HepG2 (cell line): ENCODE data around the gene SPATA7. TPM values are rescaled to one million over a fixed set of nuclear protein-coding genes. Genes with fewer than 3 reads are reported as not detected.
A peak's percentile ranks its signal among the peaks of the same experiment; 100 is the strongest.

ENCODE experiments used
- ATAC-seq: fragments of 200-7000 bp; cut with Tn5 transposase; 3 replicates; pipeline ENCODE4 v1.9.1; 2020; ENCODE audit warnings: mild to moderate bottlenecking, moderate library complexity
- Bru-seq: library from RNA; stranded (reverse); fragments of 400-500 nt; gene quantifications from one replicate; lab custom pipeline; 2021; lab: Mats Ljungman, UMichigan
- BruChase-seq, 2 experiments: library from RNA; stranded (reverse); fragments of 400-500 nt; gene quantifications; one replicate each; lab custom pipeline; 2021; lab: Mats Ljungman, UMichigan
- BruUV-seq: library from RNA; stranded (reverse); fragments of 400-500 nt; replicated peaks from 2 replicates; lab custom pipeline; 2021; lab: Mats Ljungman, UMichigan
- CTCF ChIA-PET: fragments of 300-600 bp; formaldehyde crosslinking; extraction: SDS; loops from one replicate; lab custom pipeline; 2021; ENCODE audit warnings: low total read pairs, inconsistent platforms, low intra/inter-chr PET ratio; lab: Yijun Ruan, JAX
- POLR2A ChIA-PET: fragments of 350-600 bp; sonication (Branson Sonifier 250); formaldehyde crosslinking; loops from one replicate; lab custom pipeline; 2020; ENCODE audit warnings: antibody characterized with exemption, inconsistent platforms; lab: Yijun Ruan, JAX
- DNase-seq: peaks from one replicate; pipeline ENCODE4 v3.0.0-alpha.2; 2015; ENCODE audit warnings: low spot score
- FAIRE-seq: peaks from 3 replicates; lab custom pipeline; 2011; peaks lifted over from hg19 to GRCh38; lab: Jason Lieb, UNC
- H2AFZ ChIP-seq: one replicate; pipeline ENCODE4 v1.6.1; 2011; ENCODE audit warnings: low read length, inconsistent platforms
- H3K27ac ChIP-seq: fragments of 300-600 bp; 3 replicates; pipeline ENCODE4 v1.8.0; 2011; ENCODE audit warnings: mixed run types, mild to moderate bottlenecking, mixed read lengths, low read length, inconsistent platforms; ENCODE audit not compliant: insufficient read depth; ENCODE audit errors: extremely low read length
- H3K27me3 ChIP-seq, 2 experiments: fragments of 200-600 bp in 1 of 2; 2 replicates in 1 of 2; 3 replicates in 1 of 2; pipeline versions ENCODE4 v1.6.0 to v1.8.0; 2011; ENCODE audit warnings: low read length in 2 of 2, mild to moderate bottlenecking in 2 of 2, moderate library complexity in 2 of 2, inconsistent platforms in 1 of 2; ENCODE audit not compliant: insufficient read depth in 2 of 2, control insufficient read depth in 1 of 2
- H3K36me3 ChIP-seq, 2 experiments: fragments of 200-600 bp in 1 of 2; replicated peaks in 1 of 2; 2 replicates in 1 of 2; 3 replicates in 1 of 2; pipeline versions ENCODE4 v1.5.1 to v1.8.0; 2011; ENCODE audit warnings: low read length in 2 of 2, inconsistent platforms in 1 of 2; ENCODE audit not compliant: insufficient read depth in 2 of 2, control insufficient read depth in 1 of 2
- H3K4me1 ChIP-seq: 2 replicates; pipeline ENCODE4 v1.5.1; 2012; ENCODE audit warnings: low read length, inconsistent platforms; ENCODE audit not compliant: insufficient read depth
- H3K4me2 ChIP-seq: 2 replicates; pipeline ENCODE4 v1.6.0; 2011; ENCODE audit warnings: low read depth, low read length, inconsistent platforms
- H3K4me3 ChIP-seq, 3 experiments: fragments of 200-600 bp in 1 of 3; sonication (generic), shearing (Covaris generic) in 1 of 3; replicated peaks in 1 of 3; 2 replicates each; pipeline ENCODE4 v1.5.1; 2011 to 2016; ENCODE audit warnings: low read length in 3 of 3, inconsistent platforms in 2 of 3, low read depth in 2 of 3, mild to moderate bottlenecking in 2 of 3, control low read depth in 1 of 3, mixed read lengths in 1 of 3; ENCODE audit not compliant: insufficient read depth in 1 of 3
- H3K79me2 ChIP-seq: one replicate; pipeline ENCODE4 v1.6.1; 2011; ENCODE audit warnings: low read length, inconsistent platforms; ENCODE audit not compliant: insufficient read depth
- H3K9ac ChIP-seq: 2 replicates; pipeline ENCODE4 v1.6.0; 2011; ENCODE audit warnings: mild to moderate bottlenecking, low read depth, low read length, inconsistent platforms; ENCODE audit not compliant: insufficient read depth
- H3K9me3 ChIP-seq: 2 replicates; pipeline ENCODE4 v1.5.1; 2012; ENCODE audit warnings: mild to moderate bottlenecking, low read length
- H4K20me1 ChIP-seq: 2 replicates; pipeline ENCODE4 v1.6.0; 2011; ENCODE audit warnings: inconsistent platforms, mild to moderate bottlenecking, low read length, moderate library complexity; ENCODE audit not compliant: insufficient read depth
- GATA4 ChIP-seq: sonication (generic); IDR thresholded peaks from 2 replicates; pipeline ENCODE4 v1.6.1; 2016; ENCODE audit warnings: antibody characterized with exemption, low read depth, borderline replicate concordance
- HIVEP1 ChIP-seq: sonication (generic); formaldehyde crosslinking; IDR thresholded peaks from 2 replicates; pipeline ENCODE4 v1.4.0; 2020; ENCODE audit warnings: mild to moderate bottlenecking, missing genetic modification reagents
- HNRNPH1 ChIP-seq: fragments of 200-400 bp; formaldehyde crosslinking; optimal IDR thresholded peaks from 2 replicates; pipeline ENCODE3; 2017; ENCODE audit warnings: mild to moderate bottlenecking, low read depth, low read length
- ISL2 ChIP-seq: sonication (generic); formaldehyde crosslinking; IDR thresholded peaks from 2 replicates; pipeline ENCODE4 v1.5.0; 2020; ENCODE audit warnings: missing genetic modification reagents
- PITX1 ChIP-seq: sonication (generic); formaldehyde crosslinking; IDR thresholded peaks from 2 replicates; pipeline ENCODE4 v1.5.1; 2020; ENCODE audit warnings: mild to moderate bottlenecking, missing genetic modification reagents
- RBM39 ChIP-seq: fragments of 200-400 bp; formaldehyde crosslinking; IDR thresholded peaks from one replicate; pipeline ENCODE4 v1.6.1; 2018; ENCODE audit warnings: antibody characterized with exemption, mild to moderate bottlenecking, low read depth, low read length; ENCODE audit not compliant: poor library complexity, severe bottlenecking
- REL ChIP-seq: sonication (generic); formaldehyde crosslinking; conservative IDR thresholded peaks from 2 replicates; pipeline ENCODE4 v1.8.0; 2022; ENCODE audit warnings: mild to moderate bottlenecking, missing genetic modification reagents, moderate library complexity
- REXO4 ChIP-seq: sonication (generic); formaldehyde crosslinking; IDR thresholded peaks from 2 replicates; pipeline ENCODE4 v1.8.0; 2022; ENCODE audit warnings: missing genetic modification reagents, mild to moderate bottlenecking, borderline replicate concordance
- ZNF251 ChIP-seq: sonication (generic); formaldehyde crosslinking; IDR thresholded peaks from 2 replicates; pipeline ENCODE4 v1.9.0; 2021; ENCODE audit warnings: mild to moderate bottlenecking, missing genetic modification reagents
- WGBS: methylation state at CpG from one replicate; pipeline ENCODE4 v1.1.6; 2017; ENCODE audit warnings: low lambda C conversion rate; 5-methylcytosine and 5-hydroxymethylcytosine counted together
- in situ Hi-C: cut with HindIII; loops from 2 replicates; pipeline ENCODE4 v1.10.0; 2017; ENCODE audit warnings: low pct_unique_long_range_greater_than_20kb; ENCODE audit not compliant: extremely low pct_ligation_motif_present
- intact Hi-C: fragments of 100-400 bp; cut with micrococcal nuclease; formaldehyde crosslinking; loops from one replicate; pipeline ENCODE4 v1.10.0; 2022; ENCODE audit not compliant: unreplicated experiment
- long read RNA-seq, 2 experiments: library from RNA in 1 of 2; library from polyadenylated mRNA in 1 of 2; stranded (forward) in 1 of 2; unstranded in 1 of 2; transcript quantifications; one replicate each; pipeline ENCODE4 v2.0.0, GENCODE V29; 2019 to 2022
- polyA minus RNA-seq, 3 experiments: library from RNA; depleted of rRNA, polyadenylated mRNA; stranded (reverse); fragments of >200 nt; gene quantifications; 2 replicates each; pipeline ENCODE4 v1.2.3, GENCODE V29; 2011; ENCODE audit warnings: low replicate concordance in 1 of 3
- polyA plus RNA-seq, 8 experiments: library from polyadenylated mRNA; depleted of rRNA in 3 of 8; stranded (reverse) in 7 of 8; unstranded in 1 of 8; fragments of >200 nt; fragmentation: Illumina TruSeq in 4 of 8; extraction: Trizol in 4 of 8; gene quantifications; 2 replicates each; pipeline versions ENCODE4 v1.2.1 to v1.2.3, GENCODE V29; 2011 to 2016; ENCODE audit warnings: low read depth in 4 of 8, missing spikeins in 1 of 8, mixed read lengths in 1 of 8; ENCODE audit not compliant: insufficient read depth in 1 of 8
- total RNA-seq, 5 experiments: library from RNA; depleted of rRNA; stranded (reverse); fragments of >200 nt; fragmentation: Illumina TruSeq; extraction: Trizol; gene quantifications; 2 replicates each; pipeline ENCODE4 v1.2.3, GENCODE V29; 2016; ENCODE audit warnings: low read depth in 1 of 5
- TF ChIP-seq, protein P1 (sequence below): IDR thresholded peaks from 2 replicates; pipeline ENCODE4 v1.6.1; 2016; ENCODE audit warnings: low read depth, borderline replicate concordance
- TF ChIP-seq, protein P2 (sequence below): sonication (generic); formaldehyde crosslinking; IDR thresholded peaks from 2 replicates; pipeline ENCODE4 v1.5.0; 2020; ENCODE audit warnings: missing genetic modification reagents

SPATA7 gene, protein sequence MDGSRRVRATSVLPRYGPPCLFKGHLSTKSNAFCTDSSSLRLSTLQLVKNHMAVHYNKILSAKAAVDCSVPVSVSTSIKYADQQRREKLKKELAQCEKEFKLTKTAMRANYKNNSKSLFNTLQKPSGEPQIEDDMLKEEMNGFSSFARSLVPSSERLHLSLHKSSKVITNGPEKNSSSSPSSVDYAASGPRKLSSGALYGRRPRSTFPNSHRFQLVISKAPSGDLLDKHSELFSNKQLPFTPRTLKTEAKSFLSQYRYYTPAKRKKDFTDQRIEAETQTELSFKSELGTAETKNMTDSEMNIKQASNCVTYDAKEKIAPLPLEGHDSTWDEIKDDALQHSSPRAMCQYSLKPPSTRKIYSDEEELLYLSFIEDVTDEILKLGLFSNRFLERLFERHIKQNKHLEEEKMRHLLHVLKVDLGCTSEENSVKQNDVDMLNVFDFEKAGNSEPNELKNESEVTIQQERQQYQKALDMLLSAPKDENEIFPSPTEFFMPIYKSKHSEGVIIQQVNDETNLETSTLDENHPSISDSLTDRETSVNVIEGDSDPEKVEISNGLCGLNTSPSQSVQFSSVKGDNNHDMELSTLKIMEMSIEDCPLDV
- 4.9 and 5.5 TPM in 2 replicates for total RNA-seq (2016; rRNA removed; fragmentation: Illumina TruSeq; extraction: Trizol)
- 10.3 and 10.7 TPM in 2 replicates for total RNA-seq (2016; cell fraction: cytosol; rRNA removed; fragmentation: Illumina TruSeq; extraction: Trizol; ENCODE audit: low read depth)
- 4.2 and 5.1 TPM in 2 replicates for total RNA-seq (2016; cell fraction: insoluble cytoplasmic fraction; rRNA removed; fragmentation: Illumina TruSeq; extraction: Trizol)
- total RNA-seq (2016; cell fraction: membrane; rRNA removed; fragmentation: Illumina TruSeq; extraction: Trizol), result 7.0 and 9.0 TPM in 2 replicates
- 7.8 and 10.5 TPM in 2 replicates for total RNA-seq (2016; cell fraction: nucleus; rRNA removed; fragmentation: Illumina TruSeq; extraction: Trizol)
- 3.6 and 3.8 TPM in 2 replicates for polyA plus RNA-seq (2011; rRNA removed)
- 2.2 and 2.8 TPM in 2 replicates for polyA plus RNA-seq (2011; cell fraction: cytosol; rRNA removed)
- polyA plus RNA-seq (2011; cell fraction: nucleus; rRNA removed), result 3.0 TPM in 2 replicates
- 3.0 and 3.5 TPM in 2 replicates for polyA plus RNA-seq (2012)
- polyA plus RNA-seq (2016; cell fraction: cytosol; fragmentation: Illumina TruSeq; extraction: Trizol; ENCODE audit: low read depth), result 1.6 TPM in 2 replicates
- polyA plus RNA-seq (2016; cell fraction: insoluble cytoplasmic fraction; fragmentation: Illumina TruSeq; extraction: Trizol; ENCODE audit: low read depth), result 4.8 and 4.9 TPM in 2 replicates
- 2.7 and 3.8 TPM in 2 replicates for polyA plus RNA-seq (2016; cell fraction: membrane; fragmentation: Illumina TruSeq; extraction: Trizol; ENCODE audit: low read depth)
- polyA plus RNA-seq (2016; cell fraction: nucleus; fragmentation: Illumina TruSeq; extraction: Trizol; ENCODE audit: insufficient read depth, low read depth), result 6.5 and 6.9 TPM in 2 replicates
- 2.7 and 3.4 TPM in 2 replicates for polyA minus RNA-seq (2011; rRNA and poly(A)+ RNA removed; ENCODE audit: low replicate concordance)
- polyA minus RNA-seq (2011; cell fraction: cytosol; rRNA and poly(A)+ RNA removed), result 2.5 and 3.5 TPM in 2 replicates
- polyA minus RNA-seq (2011; cell fraction: nucleus; rRNA and poly(A)+ RNA removed), result 18.3 and 18.5 TPM in 2 replicates
- percentile 48 among the genes with signal in this experiment for Bru-seq, nascent RNA
- BruChase-seq, experiment 1, labeled RNA remaining after a 6-hour chase, result percentile 41 among the genes with signal in this experiment
- BruChase-seq, experiment 2, labeled RNA remaining after a 2-hour chase, result percentile 50 among the genes with signal in this experiment
- long read RNA-seq, experiment 1, partial matches to known transcripts, result 1 of 7 reads
- long read RNA-seq, experiment 1, other reads (novel, unspliced or antisense), result 3 of 7 reads
- long read RNA-seq, experiment 2, partial matches to known transcripts, result 2 of 13 reads
- long read RNA-seq, experiment 2, other reads (novel, unspliced or antisense), result 8 of 13 reads

DNA sequence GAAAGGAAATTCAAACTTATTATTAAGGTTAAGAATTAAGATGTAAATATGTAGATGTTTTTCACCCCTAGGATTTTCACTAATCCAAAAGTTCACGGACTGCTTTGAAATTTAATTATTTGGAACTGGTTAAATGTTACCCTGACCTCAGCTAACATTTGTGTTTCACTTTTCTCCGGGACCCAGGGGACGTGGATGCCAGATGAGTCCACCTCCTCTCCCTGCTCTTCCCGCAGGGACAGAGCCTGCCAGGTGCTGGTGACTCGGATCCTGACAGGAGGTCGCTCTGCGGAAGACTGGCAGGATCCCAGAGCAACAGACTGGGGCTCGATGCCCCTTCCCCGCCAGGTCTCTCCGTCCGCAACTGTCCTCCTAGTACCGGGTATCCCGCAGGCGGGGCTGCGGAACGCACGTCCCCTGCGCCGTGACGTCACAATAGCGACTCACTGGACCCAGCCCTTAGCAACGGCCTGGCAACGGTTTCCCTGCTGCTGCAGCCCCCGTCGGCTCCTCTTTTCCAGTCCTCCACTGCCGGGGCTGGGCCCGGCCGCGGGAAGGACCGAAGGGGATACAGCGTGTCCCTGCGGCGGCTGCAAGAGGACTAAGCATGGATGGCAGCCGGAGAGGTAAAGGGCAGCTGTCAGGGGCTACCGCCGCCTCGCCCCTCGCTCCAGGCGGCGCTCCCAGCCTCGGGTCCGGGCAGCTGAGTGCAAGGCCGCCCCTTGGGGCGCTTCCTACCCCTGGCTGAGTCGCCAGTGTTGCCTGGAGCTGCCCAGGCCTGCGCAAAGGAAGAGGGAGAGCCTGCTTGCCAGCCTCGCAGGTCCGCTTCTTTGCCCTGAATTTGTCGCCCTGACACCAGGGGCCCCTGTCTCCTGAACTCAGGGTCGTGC, at the start of gene SPATA7:
Gene SPATA7, plus strand, starts transcription at position 446 of the 890 bp plus-strand sequence. Its CDS starts 162 bp downstream, at position 608.
- Histone ChIP-seq H3K4me1 (peaks cover 16% of the 10 kb centered on the region), H3K9ac (peak within 1 kb of the TSS; percentile 74), H3K4me2 (peak within 1 kb of the TSS; percentile 77), H3K27me3 (no peaks in the 10 kb centered on the region), H3K36me3 (no peaks in the 10 kb centered on the region), H3K4me3 (peak within 1 kb of the TSS; percentile 81 to 90 (median 90)), H3K79me2 (no peaks in the 10 kb centered on the region), H4K20me1 (no peaks in the 10 kb centered on the region), H3K9me3 (no peaks in the 10 kb centered on the region), H3K27ac (peak within 1 kb of the TSS; percentile 61), H2AFZ (peak within 1 kb of the TSS; percentile 86)
- peak; percentile 83 for DNase-seq
- peak; percentile 89 for FAIRE-seq
- WGBS, result under 1% methylated on average over 24 of the region's 50 CpGs
- intact Hi-C loops, result loop anchor here (2.0 to 10.0 kb wide), 4 partner anchors 25 to 388 kb away; partner anchors contain the start of gene PTPN21
- no TSS peak for BruUV-seq
- CTCF ChIA-PET, result no interaction called here
- in situ Hi-C loops, result loop anchor here (25.0 kb wide), 1 partner anchor 373 kb away; the partner anchor contains the start of gene GPR65
- ATAC-seq, result peak; percentile 97
- POLR2A ChIA-PET, result no interaction called here
- TF ChIP-seq, protein P1, sequence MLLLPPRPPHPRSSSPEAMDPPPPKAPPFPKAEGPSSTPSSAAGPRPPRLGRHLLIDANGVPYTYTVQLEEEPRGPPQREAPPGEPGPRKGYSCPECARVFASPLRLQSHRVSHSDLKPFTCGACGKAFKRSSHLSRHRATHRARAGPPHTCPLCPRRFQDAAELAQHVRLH (CRISPR knock-in tag), result peak; percentile 43; the same call in 1 of the 2 replicates
- TF ChIP-seq ISL2 (peak; percentile 47; the same call in 1 of the 2 replicates), HIVEP1 (peak; percentile 89), PITX1 (CRISPR knock-in tag) (peak; percentile 27; the same call in 1 of the 2 replicates), ZNF251 (CRISPR knock-in tag) (no peak), REXO4 (CRISPR knock-in tag) (no peak), HNRNPH1 (no peak), REL (CRISPR knock-in tag) (no peak), RBM39 (no peak), GATA4 (no peak)
- TF ChIP-seq, protein P2, sequence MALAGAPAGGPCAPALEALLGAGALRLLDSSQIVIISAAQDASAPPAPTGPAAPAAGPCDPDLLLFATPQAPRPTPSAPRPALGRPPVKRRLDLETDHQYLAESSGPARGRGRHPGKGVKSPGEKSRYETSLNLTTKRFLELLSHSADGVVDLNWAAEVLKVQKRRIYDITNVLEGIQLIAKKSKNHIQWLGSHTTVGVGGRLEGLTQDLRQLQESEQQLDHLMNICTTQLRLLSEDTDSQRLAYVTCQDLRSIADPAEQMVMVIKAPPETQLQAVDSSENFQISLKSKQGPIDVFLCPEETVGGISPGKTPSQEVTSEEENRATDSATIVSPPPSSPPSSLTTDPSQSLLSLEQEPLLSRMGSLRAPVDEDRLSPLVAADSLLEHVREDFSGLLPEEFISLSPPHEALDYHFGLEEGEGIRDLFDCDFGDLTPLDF, result no peak
